ENCODE measurements around the gene OR5C1. TPM values are rescaled to one million over a fixed set of nuclear protein-coding genes. Genes with fewer than 3 reads are reported as not detected.
"Not testable (repeated sequence)": the region's sequence is repeated elsewhere in the genome, so short reads cannot be mapped to it uniquely, and the experiment has no call there.

OR5C1 gene
- polyA plus RNA-seq, 1 experiment = not detected

GRCh38 chr9:122837266-122837850 is 48.6 kb downstream of the OR5C1 start:
- H3K9me3 ChIP-seq (ENCODE audit: control insufficient read depth, insufficient read depth, low read length) = no peaks in the 10 kb centered on the region; the same call in 1 of the 2 replicates
- peaks cover 10% of the 10 kb centered on the region for H3K27me3 ChIP-seq (ENCODE audit: control insufficient read depth, insufficient read depth, low read length)
- TF ChIP-seq CTCF (IDR thresholded peaks at IDR 0.05; ENCODE audit: low read depth, low read length) = no peak
- DNase-seq (ENCODE audit: low read depth, low spot score) = no peak
- POLR2A ChIA-PET = interaction anchor here (1.1 kb wide), 1 partner anchor 9 kb away, joined by 4 read pairs; no protein-coding TSS in a partner anchor
- H3K27ac ChIP-seq (ENCODE audit: low read depth, low read length) = no peak overlapping the region
- CTCF ChIA-PET = no interaction called here
- no peak overlapping the region for H3K4me3 ChIP-seq (ENCODE audit: low read depth, low read length)

- H3K4me3 ChIP-seq (ENCODE audit: low read depth, low read length); H3K27me3 ChIP-seq (ENCODE audit: control insufficient read depth, insufficient read depth, low read length); H3K9me3 ChIP-seq (ENCODE audit: control insufficient read depth, insufficient read depth, low read length); DNase-seq (ENCODE audit: low read depth, low spot score); H3K27ac ChIP-seq (ENCODE audit: low read depth, low read length); CTCF ChIA-PET: not testable (repeated sequence)
- POLR2A ChIA-PET = interaction anchor here (1.1 kb wide), 1 partner anchor 11 kb away, joined by 4 read pairs; no protein-coding TSS in a partner anchor
- peak; percentile 7; the same call in 1 of the 2 replicates for TF ChIP-seq CTCF (IDR thresholded peaks at IDR 0.05; ENCODE audit: low read depth, low read length)
These were observed 49.7 kb downstream of the OR5C1 start for GRCh38 chr9:122838441-122838840.

Other genes starting within 250 kb of the OR5C1 start
- not detected in 2 replicates for gene OR1N2, start 235.8 kb upstream of the OR5C1 start, polyA plus RNA-seq (2011; rRNA removed)
- gene OR1L8, start 205.5 kb upstream of the OR5C1 start, polyA plus RNA-seq (2011; rRNA removed) = 0.09 TPM in 1 of 2 replicates, not detected in the other
- gene OR1Q1, start 174.2 kb upstream of the OR5C1 start, polyA plus RNA-seq (2011; rRNA removed) = 0.14 and 0.31 TPM in 2 replicates
- not detected in 2 replicates for gene OR1B1, start 131.3 kb upstream of the OR5C1 start, polyA plus RNA-seq (2011; rRNA removed)
- gene OR1L1, start 127.2 kb upstream of the OR5C1 start, polyA plus RNA-seq (2011; rRNA removed) = not detected in 2 replicates
- not detected in 2 replicates for gene OR1L3, start 113.8 kb upstream of the OR5C1 start, polyA plus RNA-seq (2011; rRNA removed)
- not detected in 2 replicates for gene OR1L4, start 64.9 kb upstream of the OR5C1 start, polyA plus RNA-seq (2011; rRNA removed)
- not detected in 2 replicates for gene OR1L6, start 46.6 kb upstream of the OR5C1 start, polyA plus RNA-seq (2011; rRNA removed)
- not detected in 2 replicates for gene OR1K1, start 11.2 kb downstream of the OR5C1 start, polyA plus RNA-seq (2011; rRNA removed)
- 15.5 and 18.7 TPM in 2 replicates for gene PDCL, start 39.7 kb downstream of the OR5C1 start, polyA plus RNA-seq (2011; rRNA removed)
- gene RC3H2, start 116.4 kb downstream of the OR5C1 start, polyA plus RNA-seq (2011; rRNA removed) = 41.5 and 47.2 TPM in 2 replicates
- 5.9 and 8.3 TPM in 2 replicates for gene ZBTB6, start 124.4 kb downstream of the OR5C1 start, polyA plus RNA-seq (2011; rRNA removed)
- gene ZBTB26, start 142.6 kb downstream of the OR5C1 start, polyA plus RNA-seq (2011; rRNA removed) = 8.2 and 9.6 TPM in 2 replicates
- gene RABGAP1, start 152.1 kb downstream of the OR5C1 start, polyA plus RNA-seq (2011; rRNA removed) = 56.4 and 69.4 TPM in 2 replicates
- gene GPR21, start 244.7 kb downstream of the OR5C1 start, polyA plus RNA-seq (2011; rRNA removed) = 0.35 TPM in 1 of 2 replicates, not detected in the other